ENCODE data around the gene BCR. TPM values are rescaled to one million over a fixed set of nuclear protein-coding genes. Genes with fewer than 3 reads are reported as not detected.
A peak's percentile ranks its signal among the peaks of the same experiment; 100 is the strongest.

Gene BCR
- total and polyA plus RNA-seq, 2 of the 13 experiments (the other 11 are each of a cell fraction or from before 2014, with no cell fraction given): 19.9 to 33.6 TPM

DNA sequence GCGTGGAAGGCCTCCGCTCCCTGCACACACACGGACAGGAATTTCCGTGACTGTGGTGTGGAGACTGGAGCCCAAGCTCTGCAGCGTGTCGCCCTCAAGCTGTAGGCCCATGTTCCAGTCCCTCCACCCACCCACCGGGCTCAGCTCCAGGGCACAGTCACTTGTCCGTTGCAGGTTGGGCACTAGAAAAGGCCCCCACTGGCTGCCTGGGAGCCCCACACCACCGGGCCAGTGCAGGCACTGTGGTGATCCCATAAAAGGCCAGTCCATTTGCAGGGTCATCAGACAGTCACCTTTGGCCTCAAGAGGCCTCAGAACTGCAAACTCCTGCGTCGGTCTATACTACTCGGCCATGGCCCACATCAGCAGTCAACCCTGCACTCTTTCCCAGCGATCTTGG lies 18.7 kb upstream of the BCR start (continued):
- TF ChIP-seq, protein P1, sequence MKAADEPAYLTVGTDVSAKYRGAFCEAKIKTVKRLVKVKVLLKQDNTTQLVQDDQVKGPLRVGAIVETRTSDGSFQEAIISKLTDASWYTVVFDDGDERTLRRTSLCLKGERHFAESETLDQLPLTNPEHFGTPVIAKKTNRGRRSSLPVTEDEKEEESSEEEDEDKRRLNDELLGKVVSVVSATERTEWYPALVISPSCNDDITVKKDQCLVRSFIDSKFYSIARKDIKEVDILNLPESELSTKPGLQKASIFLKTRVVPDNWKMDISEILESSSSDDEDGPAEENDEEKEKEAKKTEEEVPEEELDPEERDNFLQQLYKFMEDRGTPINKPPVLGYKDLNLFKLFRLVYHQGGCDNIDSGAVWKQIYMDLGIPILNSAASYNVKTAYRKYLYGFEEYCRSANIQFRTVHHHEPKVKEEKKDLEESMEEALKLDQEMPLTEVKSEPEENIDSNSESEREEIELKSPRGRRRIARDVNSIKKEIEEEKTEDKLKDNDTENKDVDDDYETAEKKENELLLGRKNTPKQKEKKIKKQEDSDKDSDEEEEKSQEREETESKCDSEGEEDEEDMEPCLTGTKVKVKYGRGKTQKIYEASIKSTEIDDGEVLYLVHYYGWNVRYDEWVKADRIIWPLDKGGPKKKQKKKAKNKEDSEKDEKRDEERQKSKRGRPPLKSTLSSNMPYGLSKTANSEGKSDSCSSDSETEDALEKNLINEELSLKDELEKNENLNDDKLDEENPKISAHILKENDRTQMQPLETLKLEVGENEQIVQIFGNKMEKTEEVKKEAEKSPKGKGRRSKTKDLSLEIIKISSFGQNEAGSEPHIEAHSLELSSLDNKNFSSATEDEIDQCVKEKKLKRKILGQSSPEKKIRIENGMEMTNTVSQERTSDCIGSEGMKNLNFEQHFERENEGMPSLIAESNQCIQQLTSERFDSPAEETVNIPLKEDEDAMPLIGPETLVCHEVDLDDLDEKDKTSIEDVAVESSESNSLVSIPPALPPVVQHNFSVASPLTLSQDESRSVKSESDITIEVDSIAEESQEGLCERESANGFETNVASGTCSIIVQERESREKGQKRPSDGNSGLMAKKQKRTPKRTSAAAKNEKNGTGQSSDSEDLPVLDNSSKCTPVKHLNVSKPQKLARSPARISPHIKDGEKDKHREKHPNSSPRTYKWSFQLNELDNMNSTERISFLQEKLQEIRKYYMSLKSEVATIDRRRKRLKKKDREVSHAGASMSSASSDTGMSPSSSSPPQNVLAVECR (CRISPR knock-in tag; IDR thresholded peaks at IDR 0.05; ENCODE audit: borderline replicate concordance): 0 out of 2 replicates have a peak, but pooled peaks have one; percentile 24
- TF ChIP-seq, protein P2, sequence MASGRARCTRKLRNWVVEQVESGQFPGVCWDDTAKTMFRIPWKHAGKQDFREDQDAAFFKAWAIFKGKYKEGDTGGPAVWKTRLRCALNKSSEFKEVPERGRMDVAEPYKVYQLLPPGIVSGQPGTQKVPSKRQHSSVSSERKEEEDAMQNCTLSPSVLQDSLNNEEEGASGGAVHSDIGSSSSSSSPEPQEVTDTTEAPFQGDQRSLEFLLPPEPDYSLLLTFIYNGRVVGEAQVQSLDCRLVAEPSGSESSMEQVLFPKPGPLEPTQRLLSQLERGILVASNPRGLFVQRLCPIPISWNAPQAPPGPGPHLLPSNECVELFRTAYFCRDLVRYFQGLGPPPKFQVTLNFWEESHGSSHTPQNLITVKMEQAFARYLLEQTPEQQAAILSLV (CRISPR knock-in tag; IDR thresholded peaks at IDR 0.05; ENCODE audit: borderline replicate concordance): 0 out of 2 replicates have a peak, but pooled peaks have one; percentile 15
- TF ChIP-seq GATAD2A (CRISPR knock-in tag; IDR thresholded peaks at IDR 0.05) (0 out of 2 replicates have a peak, but pooled peaks have one; percentile 24), RBFOX2 (IDR thresholded peaks at IDR 0.05; ENCODE audit: low read depth, low read length) (no peak), RARA (CRISPR knock-in tag; IDR thresholded peaks at IDR 0.05) (no peak), NR2F1 (CRISPR knock-in tag; IDR thresholded peaks at IDR 0.05) (peak; percentile 49 to 51; a peak in 2 of 4 replicates), ZNF598 (CRISPR knock-in tag; IDR thresholded peaks at IDR 0.05; ENCODE audit: borderline replicate concordance) (0 out of 2 replicates have a peak, but pooled peaks have one; percentile 59), SALL1 (CRISPR knock-in tag; IDR thresholded peaks at IDR 0.05) (peak; percentile 12; the same call in 1 of the 2 replicates), RXRB (CRISPR knock-in tag; IDR thresholded peaks at IDR 0.05; ENCODE audit: borderline replicate concordance) (peak; percentile 55; the same call in 1 of the 2 replicates), RXRA (CRISPR knock-in tag; IDR thresholded peaks at IDR 0.05) (0 out of 2 replicates have a peak, but pooled peaks have one; percentile 23), SRF (IDR thresholded peaks at IDR 0.05; ENCODE audit: low read depth, low read length) (peak; percentile 77; the same call in 1 of the 2 replicates), FOXC1 (CRISPR knock-in tag; IDR thresholded peaks at IDR 0.05; ENCODE audit: borderline replicate concordance) (0 out of 2 replicates have a peak, but pooled peaks have one; percentile 23), ZNF292 (CRISPR knock-in tag; IDR thresholded peaks at IDR 0.05; ENCODE audit: borderline replicate concordance, low read depth) (0 out of 2 replicates have a peak, but pooled peaks have one; percentile 58), NR2F6 (IDR thresholded peaks at IDR 0.05) (peak; percentile 87), NR2F6 (CRISPR knock-in tag; IDR thresholded peaks at IDR 0.05) (peak; percentile 78), MTA1 (CRISPR knock-in tag; IDR thresholded peaks at IDR 0.05; ENCODE audit: borderline replicate concordance) (peak; percentile 59; the same call in 1 of the 2 replicates), ZFX (CRISPR knock-in tag; IDR thresholded peaks at IDR 0.05; ENCODE audit: low read depth) (peak; percentile 51; the same call in 1 of the 2 replicates)
- TF ChIP-seq, protein P3, sequence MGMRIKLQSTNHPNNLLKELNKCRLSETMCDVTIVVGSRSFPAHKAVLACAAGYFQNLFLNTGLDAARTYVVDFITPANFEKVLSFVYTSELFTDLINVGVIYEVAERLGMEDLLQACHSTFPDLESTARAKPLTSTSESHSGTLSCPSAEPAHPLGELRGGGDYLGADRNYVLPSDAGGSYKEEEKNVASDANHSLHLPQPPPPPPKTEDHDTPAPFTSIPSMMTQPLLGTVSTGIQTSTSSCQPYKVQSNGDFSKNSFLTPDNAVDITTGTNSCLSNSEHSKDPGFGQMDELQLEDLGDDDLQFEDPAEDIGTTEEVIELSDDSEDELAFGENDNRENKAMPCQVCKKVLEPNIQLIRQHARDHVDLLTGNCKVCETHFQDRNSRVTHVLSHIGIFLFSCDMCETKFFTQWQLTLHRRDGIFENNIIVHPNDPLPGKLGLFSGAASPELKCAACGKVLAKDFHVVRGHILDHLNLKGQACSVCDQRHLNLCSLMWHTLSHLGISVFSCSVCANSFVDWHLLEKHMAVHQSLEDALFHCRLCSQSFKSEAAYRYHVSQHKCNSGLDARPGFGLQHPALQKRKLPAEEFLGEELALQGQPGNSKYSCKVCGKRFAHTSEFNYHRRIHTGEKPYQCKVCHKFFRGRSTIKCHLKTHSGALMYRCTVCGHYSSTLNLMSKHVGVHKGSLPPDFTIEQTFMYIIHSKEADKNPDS (CRISPR knock-in tag; IDR thresholded peaks at IDR 0.05): peak; percentile 39; the same call in 1 of the 2 replicates
- TF ChIP-seq, protein P4, sequence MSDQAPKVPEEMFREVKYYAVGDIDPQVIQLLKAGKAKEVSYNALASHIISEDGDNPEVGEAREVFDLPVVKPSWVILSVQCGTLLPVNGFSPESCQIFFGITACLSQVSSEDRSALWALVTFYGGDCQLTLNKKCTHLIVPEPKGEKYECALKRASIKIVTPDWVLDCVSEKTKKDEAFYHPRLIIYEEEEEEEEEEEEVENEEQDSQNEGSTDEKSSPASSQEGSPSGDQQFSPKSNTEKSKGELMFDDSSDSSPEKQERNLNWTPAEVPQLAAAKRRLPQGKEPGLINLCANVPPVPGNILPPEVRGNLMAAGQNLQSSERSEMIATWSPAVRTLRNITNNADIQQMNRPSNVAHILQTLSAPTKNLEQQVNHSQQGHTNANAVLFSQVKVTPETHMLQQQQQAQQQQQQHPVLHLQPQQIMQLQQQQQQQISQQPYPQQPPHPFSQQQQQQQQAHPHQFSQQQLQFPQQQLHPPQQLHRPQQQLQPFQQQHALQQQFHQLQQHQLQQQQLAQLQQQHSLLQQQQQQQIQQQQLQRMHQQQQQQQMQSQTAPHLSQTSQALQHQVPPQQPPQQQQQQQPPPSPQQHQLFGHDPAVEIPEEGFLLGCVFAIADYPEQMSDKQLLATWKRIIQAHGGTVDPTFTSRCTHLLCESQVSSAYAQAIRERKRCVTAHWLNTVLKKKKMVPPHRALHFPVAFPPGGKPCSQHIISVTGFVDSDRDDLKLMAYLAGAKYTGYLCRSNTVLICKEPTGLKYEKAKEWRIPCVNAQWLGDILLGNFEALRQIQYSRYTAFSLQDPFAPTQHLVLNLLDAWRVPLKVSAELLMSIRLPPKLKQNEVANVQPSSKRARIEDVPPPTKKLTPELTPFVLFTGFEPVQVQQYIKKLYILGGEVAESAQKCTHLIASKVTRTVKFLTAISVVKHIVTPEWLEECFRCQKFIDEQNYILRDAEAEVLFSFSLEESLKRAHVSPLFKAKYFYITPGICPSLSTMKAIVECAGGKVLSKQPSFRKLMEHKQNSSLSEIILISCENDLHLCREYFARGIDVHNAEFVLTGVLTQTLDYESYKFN (CRISPR knock-in tag; conservative IDR thresholded peaks at IDR 0.05): peak; percentile 40; the same call in 1 of the 2 replicates
